ENCODE data around the gene PPP6R2.
"Not testable (repeated sequence)": the region's sequence is repeated elsewhere in the genome, so short reads cannot be mapped to it uniquely, and the experiment has no call there.

Gene PPP6R2

GRCh38 chr22:50317674-50318073 lies 25.5 kb upstream of the PPP6R2 start:
- no peak for DNase-seq (ENCODE audit: low read depth)

- DNase-seq (ENCODE audit: low read depth): no peak
These were observed 24.8 kb upstream of the PPP6R2 start for GRCh38 chr22:50318356-50318697.

GRCh38 chr22:50318698-50319411 lies 24.3 kb upstream of the PPP6R2 start:
- DNase-seq (ENCODE audit: low read depth): no peak

GRCh38 chr22:50319503-50319951 lies 23.6 kb upstream of the PPP6R2 start:
- no peak for DNase-seq (ENCODE audit: low read depth)

GRCh38 chr22:50320116-50320515 lies 23.0 kb upstream of the PPP6R2 start:
- no peak for DNase-seq (ENCODE audit: low read depth)

- no peak for DNase-seq (ENCODE audit: low read depth)
These were observed 22.3 kb upstream of the PPP6R2 start for GRCh38 chr22:50320671-50321325.

GRCh38 chr22:50322382-50323104 lies 20.6 kb upstream of the PPP6R2 start:
- DNase-seq (ENCODE audit: low read depth): not testable (repeated sequence)

GRCh38 chr22:50323900-50324299 lies 19.2 kb upstream of the PPP6R2 start:
- no peak for DNase-seq (ENCODE audit: low read depth)

- no peak for DNase-seq (ENCODE audit: low read depth)
These were observed 17.5 kb upstream of the PPP6R2 start for GRCh38 chr22:50325444-50326224.

- DNase-seq (ENCODE audit: low read depth): no peak
These were observed 16.7 kb upstream of the PPP6R2 start for GRCh38 chr22:50326225-50326955.

GRCh38 chr22:50326956-50327710 lies 16.0 kb upstream of the PPP6R2 start, which contains the start of gene DENND6B:
Gene DENND6B, minus strand, starts transcription at chr22:50327012. Its CDS starts 24 bp downstream, at chr22:50326988.
- DNase-seq (ENCODE audit: low read depth): peak; percentile 61

GRCh38 chr22:50327711-50328019 lies 15.5 kb upstream of the PPP6R2 start:
- DNase-seq (ENCODE audit: low read depth): no peak

GRCh38 chr22:50329236-50329635 lies 13.9 kb upstream of the PPP6R2 start:
- no peak for DNase-seq (ENCODE audit: low read depth)

- not testable (repeated sequence) for DNase-seq (ENCODE audit: low read depth)
These were observed 8.7 kb upstream of the PPP6R2 start for GRCh38 chr22:50334433-50334832.

- DNase-seq (ENCODE audit: low read depth): no peak
These were observed 5.7 kb upstream of the PPP6R2 start for GRCh38 chr22:50337262-50338041.

- no peak for DNase-seq (ENCODE audit: low read depth)
These were observed 5.0 kb upstream of the PPP6R2 start for GRCh38 chr22:50338042-50338573.

GRCh38 chr22:50338860-50339462 lies 4.2 kb upstream of the PPP6R2 start:
- DNase-seq (ENCODE audit: low read depth): no peak

GRCh38 chr22:50339945-50340879 lies 2.9 kb upstream of the PPP6R2 start:
- no peak for DNase-seq (ENCODE audit: low read depth)
